BLaER1 (cell line): ENCODE results near the gene FRMD4A.
A peak's percentile ranks its signal among the peaks of the same experiment; 100 is the strongest.

Experiments used
- H3K27ac ChIP-seq: shearing (Covaris generic); formaldehyde crosslinking; 2 replicates; pipeline ENCODE4 v1.8.1; 2022
- H3K27me3 ChIP-seq: shearing (Covaris generic); formaldehyde crosslinking; 2 replicates; pipeline ENCODE4 v1.8.1; 2022
- H3K36me3 ChIP-seq: shearing (Covaris generic); formaldehyde crosslinking; 2 replicates; pipeline ENCODE4 v1.8.1; 2022
- H3K4me1 ChIP-seq: shearing (Covaris generic); formaldehyde crosslinking; 2 replicates; pipeline ENCODE4 v1.8.1; 2022
- H3K4me2 ChIP-seq: shearing (Covaris generic); formaldehyde crosslinking; 2 replicates; pipeline ENCODE4 v1.8.1; 2022
- H3K4me3 ChIP-seq: shearing (Covaris generic); formaldehyde crosslinking; 2 replicates; pipeline ENCODE4 v1.8.1; 2022
- H3K9ac ChIP-seq: shearing (Covaris generic); formaldehyde crosslinking; 2 replicates; pipeline ENCODE4 v1.8.1; 2022
- H3K9me3 ChIP-seq: shearing (Covaris generic); formaldehyde crosslinking; 2 replicates; pipeline ENCODE4 v1.8.1; 2022
- H4K20me1 ChIP-seq: shearing (Covaris generic); formaldehyde crosslinking; 2 replicates; pipeline ENCODE4 v1.8.1; 2022
- Cebpa-rat ChIP-seq: shearing (Covaris generic); IDR thresholded peaks from 2 replicates; pipeline ENCODE4 v1.8.1; 2022

Gene FRMD4A

GRCh38 chr10:14326581-14326980, 4.1 kb downstream of the FRMD4A start:
- peaks cover 6% of the 10 kb centered on the region; the same call in 1 of the 2 replicates for H3K4me1 ChIP-seq
- H3K27ac ChIP-seq, result no peak overlapping the region
- H3K4me2 ChIP-seq, result no peak overlapping the region
- no peaks in the 10 kb centered on the region for H4K20me1 ChIP-seq
- H3K9me3 ChIP-seq, result no peaks in the 10 kb centered on the region
- H3K27me3 ChIP-seq, result no peaks in the 10 kb centered on the region
- H3K4me3 ChIP-seq, result no peak overlapping the region
- H3K9ac ChIP-seq, result no peak overlapping the region
- TF ChIP-seq Cebpa-rat, result no peak
- no peaks in the 10 kb centered on the region for H3K36me3 ChIP-seq

- no peak for TF ChIP-seq Cebpa-rat
- peaks cover 6% of the 10 kb centered on the region; the same call in 1 of the 2 replicates for H3K4me1 ChIP-seq
- no peaks in the 10 kb centered on the region for H3K27me3 ChIP-seq
- H3K4me3 ChIP-seq, result no peak overlapping the region
- H3K9me3 ChIP-seq, result no peaks in the 10 kb centered on the region
- H3K4me2 ChIP-seq, result no peak overlapping the region
- H3K36me3 ChIP-seq, result no peaks in the 10 kb centered on the region
- H3K9ac ChIP-seq, result no peak overlapping the region
- H3K27ac ChIP-seq, result no peak overlapping the region
- H4K20me1 ChIP-seq, result no peaks in the 10 kb centered on the region
Observed at GRCh38 chr10:14325325-14325955, 5.3 kb downstream of the FRMD4A start.

GRCh38 chr10:14322526-14323188, 8.1 kb downstream of the FRMD4A start:
- peaks cover 6% of the 10 kb centered on the region for H3K4me1 ChIP-seq
- no peak overlapping the region for H3K27ac ChIP-seq
- no peak for TF ChIP-seq Cebpa-rat
- no peaks in the 10 kb centered on the region for H3K9me3 ChIP-seq
- H4K20me1 ChIP-seq, result no peaks in the 10 kb centered on the region
- H3K4me2 ChIP-seq, result no peak overlapping the region
- no peak overlapping the region for H3K9ac ChIP-seq
- H3K4me3 ChIP-seq, result no peak overlapping the region
- H3K27me3 ChIP-seq, result no peaks in the 10 kb centered on the region
- no peaks in the 10 kb centered on the region for H3K36me3 ChIP-seq

- Histone ChIP-seq H4K20me1 (no peaks in the 10 kb centered on the region), H3K9ac (no peak overlapping the region), H3K4me3 (no peak overlapping the region), H3K36me3 (no peaks in the 10 kb centered on the region), H3K4me1 (no peaks in the 10 kb centered on the region; the same call in 1 of the 2 replicates), H3K27me3 (no peaks in the 10 kb centered on the region), H3K4me2 (no peak overlapping the region), H3K9me3 (no peaks in the 10 kb centered on the region), H3K27ac (no peak overlapping the region)
- TF ChIP-seq Cebpa-rat, result no peak
Observed at GRCh38 chr10:14318007-14318406, 12.7 kb downstream of the FRMD4A start.

GRCh38 chr10:14312014-14312413, 18.7 kb downstream of the FRMD4A start:
- Histone ChIP-seq H3K27me3 (no peaks in the 10 kb centered on the region), H4K20me1 (no peaks in the 10 kb centered on the region), H3K4me3 (no peak overlapping the region), H3K36me3 (no peaks in the 10 kb centered on the region), H3K9ac (no peak overlapping the region), H3K9me3 (no peaks in the 10 kb centered on the region), H3K4me2 (no peak overlapping the region), H3K4me1 (peaks cover 36% of the 10 kb centered on the region), H3K27ac (no peak overlapping the region)
- no peak for TF ChIP-seq Cebpa-rat

- Histone ChIP-seq H3K9me3 (no peaks in the 10 kb centered on the region), H3K4me1 (peaks cover 43% of the 10 kb centered on the region), H3K27me3 (no peaks in the 10 kb centered on the region), H3K27ac (no peak overlapping the region), H3K9ac (no peak overlapping the region), H3K36me3 (no peaks in the 10 kb centered on the region), H4K20me1 (no peaks in the 10 kb centered on the region), H3K4me3 (no peak overlapping the region), H3K4me2 (no peak overlapping the region)
- TF ChIP-seq Cebpa-rat, result no peak
Observed at GRCh38 chr10:14311206-14311957, 19.3 kb downstream of the FRMD4A start.

- no peak for TF ChIP-seq Cebpa-rat
- Histone ChIP-seq H3K9ac (no peak overlapping the region), H3K4me1 (peaks cover 50% of the 10 kb centered on the region), H3K4me3 (no peak overlapping the region), H3K9me3 (no peaks in the 10 kb centered on the region), H3K27ac (peak overlapping the region; percentile 53), H3K4me2 (peak overlapping the region; percentile 63), H4K20me1 (no peaks in the 10 kb centered on the region), H3K27me3 (no peaks in the 10 kb centered on the region), H3K36me3 (no peaks in the 10 kb centered on the region)
Observed at GRCh38 chr10:14309593-14309992, 21.1 kb downstream of the FRMD4A start.

DNA sequence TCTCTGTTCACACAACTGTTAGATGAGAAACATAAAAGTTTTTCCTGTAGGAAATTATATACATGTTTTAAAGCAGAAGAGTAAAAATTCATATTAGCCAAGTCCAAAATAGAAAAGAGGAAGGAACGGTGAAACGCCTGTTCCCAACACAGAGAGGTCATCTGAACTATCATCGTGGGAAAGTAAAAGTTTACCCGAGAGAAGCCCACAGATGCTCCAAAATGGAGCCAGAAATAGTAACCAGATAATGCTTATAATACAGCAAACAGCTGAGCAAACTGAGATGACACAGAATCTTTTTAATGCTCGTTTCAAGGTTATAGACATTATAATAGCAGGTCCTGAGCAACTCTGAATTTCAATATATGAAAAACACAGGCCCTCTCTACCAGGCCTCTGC, 24.5 kb downstream of the FRMD4A start:
- no peaks in the 10 kb centered on the region for H3K9me3 ChIP-seq
- H3K27ac ChIP-seq, result peak overlapping the region; percentile 24; the same call in 1 of the 2 replicates
- H3K27me3 ChIP-seq, result no peaks in the 10 kb centered on the region
- H3K36me3 ChIP-seq, result no peaks in the 10 kb centered on the region
- no peak overlapping the region for H3K4me3 ChIP-seq
- H3K9ac ChIP-seq, result 0 out of 2 replicates have a peak overlapping the region, but pooled peaks have one; percentile 17
- H4K20me1 ChIP-seq, result no peaks in the 10 kb centered on the region
- no peak for TF ChIP-seq Cebpa-rat
- H3K4me2 ChIP-seq, result peak overlapping the region; percentile 61
- H3K4me1 ChIP-seq, result peaks cover 50% of the 10 kb centered on the region

DNA sequence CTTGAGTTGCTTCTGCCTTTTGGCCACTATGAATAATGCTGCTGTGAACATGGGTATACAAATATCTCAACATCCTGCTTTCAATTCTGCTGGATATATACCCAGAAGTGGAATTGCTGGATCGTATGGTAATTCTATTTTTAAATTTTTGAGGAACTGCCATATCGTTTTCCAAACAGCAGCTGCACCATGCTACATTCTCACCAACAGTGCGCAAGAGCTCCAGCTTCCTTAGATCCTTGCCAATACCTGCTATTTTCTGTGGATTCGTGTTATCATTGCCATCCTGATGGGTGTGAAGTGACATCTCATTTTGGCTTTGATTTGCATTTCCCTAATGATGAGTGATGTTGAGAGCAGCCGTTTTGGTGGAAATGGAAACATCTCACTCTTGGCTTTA, 26.7 kb downstream of the FRMD4A start:
- no peaks in the 10 kb centered on the region for H3K9me3 ChIP-seq

GRCh38 chr10:14302035-14302434, 28.7 kb downstream of the FRMD4A start:
- Histone ChIP-seq H3K4me3 (no peak overlapping the region), H3K27ac (no peak overlapping the region), H3K4me2 (no peak overlapping the region), H3K36me3 (no peaks in the 10 kb centered on the region), H3K27me3 (no peaks in the 10 kb centered on the region), H3K9ac (no peak overlapping the region), H3K9me3 (no peaks in the 10 kb centered on the region), H4K20me1 (no peaks in the 10 kb centered on the region), H3K4me1 (peaks cover 14% of the 10 kb centered on the region)
- no peak for TF ChIP-seq Cebpa-rat

More for the DNA sequence above, 26.7 kb downstream of the FRMD4A start:
- Histone ChIP-seq H3K4me2 (no peak overlapping the region), H3K9ac (no peak overlapping the region), H3K27ac (no peak overlapping the region), H3K4me3 (no peak overlapping the region), H4K20me1 (no peaks in the 10 kb centered on the region), H3K27me3 (no peaks in the 10 kb centered on the region), H3K4me1 (peaks cover 31% of the 10 kb centered on the region), H3K36me3 (no peaks in the 10 kb centered on the region)
- no peak for TF ChIP-seq Cebpa-rat
